ENCODE measurements around the gene TRIB2. TPM values are rescaled to one million over a fixed set of nuclear protein-coding genes. Genes with fewer than 3 reads are reported as not detected.

Gene TRIB2
- total and polyA plus RNA-seq, 10 donors, result 45.5 to 216 (median 120) TPM

DNA sequence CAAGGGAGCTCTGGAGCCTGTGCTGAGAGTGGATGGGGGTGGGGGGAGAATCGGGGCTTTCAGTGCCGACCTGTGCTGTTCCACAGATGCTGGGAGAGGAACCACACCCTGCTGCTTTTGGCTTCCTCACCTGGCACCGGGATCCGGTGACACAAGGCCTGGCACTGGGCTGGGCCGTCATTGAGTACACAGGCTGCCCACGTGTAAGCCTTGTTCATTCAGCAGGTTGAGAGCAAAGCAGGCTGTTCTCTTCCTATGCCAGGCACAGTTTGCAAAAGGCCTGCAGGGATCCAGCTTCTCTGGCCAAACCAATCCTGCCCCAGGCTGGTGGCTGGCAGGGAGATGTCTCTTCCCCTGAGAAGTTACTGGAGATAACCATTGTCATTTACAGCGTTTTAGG is 17.1 kb downstream of the TRIB2 start:
- DNase-seq, result no peak
- Histone ChIP-seq H3K27me3 (replicated peaks in 1 of 7) (no peaks in the 10 kb centered on the region), H3K36me3 (peaks cover 0 to 100% (median 12%) of the 10 kb centered on the region in 6 donors), H3K4me1 (peaks cover 49 to 100% (median 82%) of the 10 kb centered on the region in 6 donors), H3K4me3 (no peak overlapping the region), H3K27ac (peak overlapping the region; percentile 54 to 97 (median 80)), H3K9me3 (no peaks in the 10 kb centered on the region)
- no peak for TF ChIP-seq POLR2A (IDR thresholded peaks at IDR 0.05)
- peak in 2 of 3 donors; percentile 15 to 46 for TF ChIP-seq POLR2AphosphoS5 (IDR thresholded peaks at IDR 0.05)
- TF ChIP-seq, protein P1, sequence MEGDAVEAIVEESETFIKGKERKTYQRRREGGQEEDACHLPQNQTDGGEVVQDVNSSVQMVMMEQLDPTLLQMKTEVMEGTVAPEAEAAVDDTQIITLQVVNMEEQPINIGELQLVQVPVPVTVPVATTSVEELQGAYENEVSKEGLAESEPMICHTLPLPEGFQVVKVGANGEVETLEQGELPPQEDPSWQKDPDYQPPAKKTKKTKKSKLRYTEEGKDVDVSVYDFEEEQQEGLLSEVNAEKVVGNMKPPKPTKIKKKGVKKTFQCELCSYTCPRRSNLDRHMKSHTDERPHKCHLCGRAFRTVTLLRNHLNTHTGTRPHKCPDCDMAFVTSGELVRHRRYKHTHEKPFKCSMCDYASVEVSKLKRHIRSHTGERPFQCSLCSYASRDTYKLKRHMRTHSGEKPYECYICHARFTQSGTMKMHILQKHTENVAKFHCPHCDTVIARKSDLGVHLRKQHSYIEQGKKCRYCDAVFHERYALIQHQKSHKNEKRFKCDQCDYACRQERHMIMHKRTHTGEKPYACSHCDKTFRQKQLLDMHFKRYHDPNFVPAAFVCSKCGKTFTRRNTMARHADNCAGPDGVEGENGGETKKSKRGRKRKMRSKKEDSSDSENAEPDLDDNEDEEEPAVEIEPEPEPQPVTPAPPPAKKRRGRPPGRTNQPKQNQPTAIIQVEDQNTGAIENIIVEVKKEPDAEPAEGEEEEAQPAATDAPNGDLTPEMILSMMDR (IDR thresholded peaks at IDR 0.05 in 8 of 11, conservative IDR thresholded peaks at IDR 0.05 in 3 of 11), result no peak
- 62 to 80% (median 76%) methylated on average over 3 to 7 of the region's 7 CpGs for WGBS, 5 donors
- intact Hi-C loops (cut with DNase I; ENCODE audit: low total_unique reads), result no loop called here

DNA sequence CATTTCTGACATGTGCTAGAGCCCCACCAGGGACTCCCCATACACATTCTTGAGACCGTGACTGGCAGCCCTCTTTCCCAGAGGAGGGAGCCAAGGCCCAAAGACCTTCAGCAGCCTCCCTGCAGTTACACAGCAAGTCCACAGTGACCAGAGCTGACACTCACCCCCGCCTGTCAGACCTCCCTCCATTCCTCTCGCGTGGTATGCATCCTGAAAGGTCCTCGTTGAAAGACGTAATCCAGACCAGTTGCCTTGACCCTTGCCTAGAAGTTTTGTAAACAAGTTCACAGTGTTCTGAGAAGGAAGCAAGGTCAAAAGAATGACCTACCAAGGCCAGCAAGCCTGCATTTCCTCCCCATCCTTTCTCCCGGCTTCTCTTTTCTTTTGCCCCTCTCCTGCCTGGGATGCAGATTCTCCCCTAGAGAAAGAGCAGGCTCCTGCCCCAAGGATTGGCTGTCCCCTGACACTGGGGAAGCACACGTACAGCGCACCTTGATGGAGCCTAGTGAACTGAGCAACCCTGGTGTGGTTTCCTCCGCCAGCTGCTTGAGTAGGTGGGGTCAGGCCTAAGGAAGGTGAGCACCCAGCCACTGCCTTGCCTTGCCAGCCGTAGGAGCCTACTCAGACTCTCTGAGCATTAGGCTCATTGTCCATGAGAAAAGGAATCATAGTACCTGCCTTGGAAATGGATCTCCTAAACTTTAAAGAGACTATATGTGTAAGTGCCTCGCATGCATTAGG is 18.3 kb downstream of the TRIB2 start:
- Histone ChIP-seq H3K27ac (peak overlapping the region; percentile 54 to 97 (median 80)), H3K4me1 (peaks cover 42 to 98% (median 74%) of the 10 kb centered on the region in 6 donors), H3K27me3 (replicated peaks in 1 of 7) (no peaks in the 10 kb centered on the region), H3K9me3 (no peaks in the 10 kb centered on the region), H3K36me3 (peaks cover 0 to 100% (median 15%) of the 10 kb centered on the region in 6 donors), H3K4me3 (no peak overlapping the region)
- intact Hi-C loops (cut with DNase I; ENCODE audit: low total_unique reads), result no loop called here
- DNase-seq, result no peak
- TF ChIP-seq, protein P1 (IDR thresholded peaks at IDR 0.05 in 8 of 11, conservative IDR thresholded peaks at IDR 0.05 in 3 of 11), result peak in 6 of 11 experiments; percentile 9 to 45 (median 25)
- no peak for TF ChIP-seq POLR2A (IDR thresholded peaks at IDR 0.05)
- TF ChIP-seq POLR2AphosphoS5 (IDR thresholded peaks at IDR 0.05), result peak in 2 of 3 donors; percentile 74 to 88
- 63 to 70% (median 65%) methylated on average over 12 of the region's 12 CpGs for WGBS, 5 donors

DNA sequence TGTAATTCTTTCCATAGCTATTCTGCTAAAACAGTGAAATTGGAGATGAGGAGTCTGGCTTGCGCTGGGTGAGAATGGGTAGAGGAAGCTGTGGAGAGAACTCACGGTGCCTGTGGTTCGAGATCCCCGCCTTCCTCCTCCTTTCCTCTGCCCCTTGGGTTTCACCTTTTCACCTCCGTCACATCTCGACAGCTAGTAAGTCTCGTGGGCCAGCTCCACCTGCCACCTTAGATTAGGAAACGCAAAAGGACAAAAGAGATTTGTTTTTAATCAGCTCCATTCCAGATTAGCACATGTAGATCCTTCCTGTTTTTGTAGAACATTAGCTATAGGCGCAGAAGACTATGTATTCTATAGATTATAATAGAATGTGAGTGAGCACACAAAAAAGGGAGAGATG is 20.6 kb downstream of the TRIB2 start:
- DNase-seq, result no peak
- no peak for TF ChIP-seq POLR2AphosphoS5 (IDR thresholded peaks at IDR 0.05)
- TF ChIP-seq POLR2A (IDR thresholded peaks at IDR 0.05), result no peak
- intact Hi-C loops (cut with DNase I; ENCODE audit: low total_unique reads), result no loop called here
- Histone ChIP-seq H3K36me3 (peaks cover 0 to 100% (median 29%) of the 10 kb centered on the region in 6 donors), H3K4me1 (peaks cover 32 to 97% (median 62%) of the 10 kb centered on the region in 6 donors), H3K9me3 (no peaks in the 10 kb centered on the region), H3K27me3 (replicated peaks in 1 of 7) (no peaks in the 10 kb centered on the region), H3K4me3 (no peak overlapping the region), H3K27ac (peak overlapping the region; percentile 14 to 97 (median 80))
- WGBS, 5 donors, result 29 to 60% (median 35%) methylated on average over 9 of the region's 9 CpGs

DNA sequence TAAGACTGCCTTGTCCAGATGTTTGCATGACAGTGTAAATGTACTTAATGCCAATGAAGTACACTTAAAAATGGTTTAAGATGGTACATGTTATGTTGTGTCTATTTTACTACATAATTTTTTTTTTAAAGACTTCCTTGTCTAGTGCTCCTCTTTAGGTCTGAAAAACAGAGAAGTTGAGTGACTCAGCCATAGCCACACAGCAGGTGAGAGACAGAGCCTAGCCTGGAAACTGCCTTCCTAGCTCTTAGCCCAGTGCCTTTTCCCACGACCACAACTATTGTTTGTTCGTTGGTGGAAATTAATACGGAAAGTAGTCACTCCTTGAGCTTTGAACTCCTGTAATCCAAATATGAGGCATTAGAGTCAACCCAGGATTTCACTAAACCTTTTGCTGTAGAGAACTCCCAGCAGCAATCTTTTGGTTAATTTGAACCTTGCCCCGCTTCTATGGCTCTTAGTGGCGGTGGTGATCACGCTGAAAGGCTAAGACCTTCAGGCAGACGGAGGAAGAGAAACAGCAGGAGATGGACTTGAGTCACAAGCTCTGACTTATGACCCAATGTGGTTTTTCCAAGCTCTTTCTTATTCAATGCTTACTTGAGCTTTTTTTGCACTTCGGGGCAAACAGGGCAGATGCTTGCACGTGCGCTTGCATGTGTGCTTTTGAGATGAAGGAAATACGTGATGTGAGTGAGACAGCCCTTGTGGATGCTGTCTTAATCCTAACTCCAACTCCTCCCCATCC is 21.2 kb downstream of the TRIB2 start:
- no peak overlapping the region for H3K4me3 ChIP-seq
- peak overlapping the region; percentile 14 to 97 (median 80) for H3K27ac ChIP-seq
- 64 to 80% (median 72%) methylated on average over 11 of the region's 11 CpGs for WGBS, 5 donors
- H3K36me3 ChIP-seq, result peaks cover 0 to 100% (median 34%) of the 10 kb centered on the region in 6 donors
- DNase-seq, result no peak
- intact Hi-C loops (cut with DNase I; ENCODE audit: low total_unique reads), result no loop called here
- TF ChIP-seq POLR2AphosphoS5 (IDR thresholded peaks at IDR 0.05) (peak in 1 of 3 donors; percentile 48), POLR2A (IDR thresholded peaks at IDR 0.05) (no peak)
- TF ChIP-seq, protein P1 (IDR thresholded peaks at IDR 0.05 in 8 of 11, conservative IDR thresholded peaks at IDR 0.05 in 3 of 11), result no peak
- H3K9me3 ChIP-seq, result no peaks in the 10 kb centered on the region
- H3K4me1 ChIP-seq, result peaks cover 28 to 91% (median 57%) of the 10 kb centered on the region in 6 donors
- no peaks in the 10 kb centered on the region for H3K27me3 ChIP-seq (replicated peaks in 1 of 7)
